RKO (cell line): ENCODE measurements around the gene SSNA1.
A peak's percentile ranks its signal among the peaks of the same experiment; 100 is the strongest.

ENCODE experiments used
- DNase-seq: peaks from one replicate; pipeline ENCODE4 v3.0.0-alpha.2; 2016; ENCODE audit warnings: low spot score

The SSNA1 gene

DNA sequence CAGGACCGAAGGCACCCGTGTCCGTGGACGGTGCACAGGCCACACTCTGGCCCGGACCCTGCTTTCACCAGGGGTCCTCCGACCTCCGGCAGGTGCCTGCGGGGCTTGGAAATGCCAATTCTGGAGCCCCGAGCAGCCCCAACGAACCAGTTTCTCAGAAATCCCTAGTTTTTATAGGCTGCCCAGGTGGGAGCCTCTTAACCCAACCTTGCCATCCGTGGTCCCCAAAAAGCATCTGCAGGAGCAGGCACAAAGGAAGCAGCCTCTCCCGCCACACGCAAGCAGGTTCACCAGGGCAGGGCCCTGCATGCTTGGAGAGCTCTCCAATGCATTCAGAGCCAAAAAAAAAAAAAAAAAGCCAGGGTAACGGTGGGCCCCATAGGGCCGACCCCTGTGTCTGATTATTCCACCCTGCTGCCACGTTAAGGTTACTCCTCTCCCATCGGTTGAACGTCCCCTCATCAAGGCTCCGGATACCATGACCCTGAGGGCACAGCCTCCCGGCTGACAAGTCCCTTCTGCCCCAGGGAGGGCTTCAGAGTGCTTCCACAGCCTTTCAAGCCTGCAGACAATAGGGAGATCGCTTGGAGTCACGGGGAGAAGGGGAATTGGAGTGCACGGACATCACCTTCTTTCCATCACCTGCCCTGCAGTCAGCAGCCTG, 12.9 kb downstream of the SSNA1 start:
- DNase-seq = peak; percentile 53

DNA sequence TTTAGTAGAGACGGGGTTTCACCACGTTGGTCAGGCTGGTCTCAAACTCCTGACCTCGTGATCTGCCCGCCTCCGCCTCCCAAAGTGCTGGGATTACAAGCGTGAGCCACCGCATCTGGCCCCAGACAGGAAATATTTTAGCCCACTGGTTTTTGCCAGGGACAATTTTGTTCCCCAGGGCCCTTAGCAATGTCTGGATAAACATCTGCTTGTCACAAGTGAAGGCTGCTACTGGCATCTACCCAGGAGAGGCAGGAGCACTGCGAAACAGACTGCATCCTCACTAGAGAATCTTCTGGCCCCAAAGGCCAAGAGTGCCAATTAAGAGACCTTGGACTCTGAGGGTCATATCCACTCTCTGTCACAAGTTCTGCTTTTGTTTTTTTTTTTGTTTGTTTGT, 14.5 kb downstream of the SSNA1 start:
- no peak for DNase-seq

DNA sequence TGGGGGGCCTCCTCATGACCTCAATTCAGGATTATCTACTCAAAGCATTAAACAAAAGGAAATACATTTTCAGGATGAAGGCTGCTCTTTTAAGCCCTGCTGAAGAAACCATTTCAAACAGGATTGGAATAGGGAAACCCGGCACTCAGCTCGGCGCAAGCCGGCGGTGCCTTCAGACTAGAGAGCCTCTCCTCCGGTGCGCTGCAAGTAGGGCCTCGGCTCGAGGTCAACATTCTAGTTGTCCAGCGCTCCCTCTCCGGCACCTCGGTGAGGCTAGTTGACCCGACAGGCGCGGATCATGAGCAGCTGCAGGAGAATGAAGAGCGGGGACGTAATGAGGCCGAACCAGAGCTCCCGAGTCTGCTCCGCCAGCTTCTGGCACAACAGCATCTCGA, 16.3 kb downstream of the SSNA1 start:
- DNase-seq = no peak

- peak; percentile 93 for DNase-seq
Observed at GRCh38 chr9:137205126-137206069, 16.9 kb downstream of the SSNA1 start, which contains the start of the genes NDOR1 and TMEM203. NDOR1 (plus strand) TSS chr9:137205700; CDS start chr9:137205778, 78 bp downstream. TMEM203 (minus strand) TSS chr9:137205648; CDS start chr9:137205414, 234 bp downstream.

GRCh38 chr9:137206602-137207001, 18.1 kb downstream of the SSNA1 start:
- DNase-seq = no peak

- no peak for DNase-seq
Observed at GRCh38 chr9:137211532-137211931, 23.1 kb downstream of the SSNA1 start.

GRCh38 chr9:137212520-137212919, 24.0 kb downstream of the SSNA1 start:
- DNase-seq = no peak

DNA sequence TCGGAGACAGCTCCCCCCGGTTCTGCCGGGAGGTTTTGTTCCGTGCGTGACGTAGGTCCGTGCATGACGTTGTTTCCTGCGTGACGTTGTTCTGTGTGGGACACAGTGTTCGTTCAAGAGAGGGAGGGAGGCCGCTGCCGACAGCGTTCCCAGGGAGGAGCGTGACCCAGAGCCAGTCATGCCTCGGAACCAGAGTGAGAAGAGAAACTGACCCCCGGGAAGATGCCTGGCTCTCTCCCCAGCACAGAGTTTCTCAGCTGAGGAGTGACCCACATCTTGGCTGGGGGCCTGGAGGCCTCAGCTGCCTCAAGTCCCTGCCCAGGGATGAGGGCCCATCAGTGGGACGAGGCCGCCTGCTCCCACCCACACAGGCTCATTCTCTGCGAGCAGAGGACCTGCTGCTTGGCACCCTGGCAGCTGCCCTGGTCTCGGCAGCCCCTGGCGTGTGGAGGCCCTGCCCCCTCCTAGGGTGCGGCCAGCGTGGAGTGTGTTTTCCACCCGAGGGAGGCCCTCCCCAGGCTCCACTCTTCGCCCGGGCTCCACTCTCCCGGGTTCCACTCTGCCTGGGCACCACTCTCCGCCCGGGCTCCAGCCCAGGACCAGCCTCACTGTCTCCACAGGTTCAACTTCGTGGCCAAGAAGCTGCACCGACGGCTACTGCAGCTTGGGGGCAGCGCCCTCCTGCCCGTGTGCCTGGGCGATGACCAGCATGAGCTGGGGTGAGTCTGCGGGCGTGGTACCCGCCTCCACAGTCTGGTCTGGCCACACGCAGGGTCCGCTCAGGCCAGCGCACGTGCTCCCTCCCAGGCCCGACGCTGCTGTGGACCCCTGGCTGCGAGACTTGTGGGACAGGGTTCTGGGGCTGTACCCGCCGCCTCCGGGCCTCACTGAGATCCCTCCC, 24.9 kb downstream of the SSNA1 start:
- peak; percentile 62 for DNase-seq

DNA sequence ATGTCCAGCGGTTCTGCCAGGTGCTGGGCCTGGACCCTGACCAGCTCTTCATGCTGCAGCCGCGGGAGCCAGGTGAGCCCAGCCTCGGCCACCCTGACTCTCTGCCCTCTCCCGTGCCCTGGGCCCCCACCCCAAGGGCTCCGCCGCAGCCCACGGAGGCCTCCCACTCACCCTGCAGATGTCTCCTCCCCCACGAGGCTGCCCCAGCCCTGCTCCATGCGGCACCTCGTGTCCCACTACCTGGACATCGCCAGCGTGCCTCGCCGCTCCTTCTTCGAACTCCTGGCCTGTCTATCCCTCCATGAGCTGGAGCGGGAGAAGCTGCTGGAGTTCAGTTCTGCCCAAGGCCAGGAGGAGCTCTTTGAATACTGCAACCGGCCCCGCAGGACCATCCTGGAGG, 26.1 kb downstream of the SSNA1 start:
- no peak for DNase-seq

GRCh38 chr9:137215196-137215986, 26.9 kb downstream of the SSNA1 start:
- no peak for DNase-seq

- DNase-seq = no peak
Observed at GRCh38 chr9:137216188-137216965, 27.9 kb downstream of the SSNA1 start.

GRCh38 chr9:137217276-137218211, 29.1 kb downstream of the SSNA1 start:
- DNase-seq = no peak

DNA sequence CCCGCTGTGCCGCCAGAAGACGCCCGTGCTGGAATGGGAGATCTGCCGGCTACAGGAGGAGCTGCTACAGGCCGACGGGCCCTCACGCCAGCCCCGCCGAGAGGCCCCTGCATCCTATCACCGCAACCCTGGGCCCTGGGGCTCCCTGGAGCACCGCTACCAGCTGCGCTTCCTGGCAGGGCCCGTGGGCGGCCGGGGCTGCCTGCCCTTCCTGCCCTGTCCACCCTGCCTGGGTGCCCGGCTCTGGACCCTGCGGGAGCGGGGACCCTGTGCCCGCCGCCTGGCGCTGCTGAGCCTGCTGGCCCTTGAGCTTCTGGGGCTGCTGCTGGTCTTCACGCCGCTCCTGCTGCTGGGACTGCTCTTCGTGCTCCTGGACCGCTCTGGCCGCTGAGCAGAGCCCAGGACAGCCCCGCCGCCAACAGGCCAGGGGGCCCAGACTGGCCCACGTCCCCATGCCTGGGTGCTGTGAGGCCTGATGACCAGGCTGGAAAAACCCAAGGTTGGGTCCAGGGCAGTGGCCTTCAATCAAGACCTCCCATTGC, 29.8 kb downstream of the SSNA1 start:
- DNase-seq = no peak

DNA sequence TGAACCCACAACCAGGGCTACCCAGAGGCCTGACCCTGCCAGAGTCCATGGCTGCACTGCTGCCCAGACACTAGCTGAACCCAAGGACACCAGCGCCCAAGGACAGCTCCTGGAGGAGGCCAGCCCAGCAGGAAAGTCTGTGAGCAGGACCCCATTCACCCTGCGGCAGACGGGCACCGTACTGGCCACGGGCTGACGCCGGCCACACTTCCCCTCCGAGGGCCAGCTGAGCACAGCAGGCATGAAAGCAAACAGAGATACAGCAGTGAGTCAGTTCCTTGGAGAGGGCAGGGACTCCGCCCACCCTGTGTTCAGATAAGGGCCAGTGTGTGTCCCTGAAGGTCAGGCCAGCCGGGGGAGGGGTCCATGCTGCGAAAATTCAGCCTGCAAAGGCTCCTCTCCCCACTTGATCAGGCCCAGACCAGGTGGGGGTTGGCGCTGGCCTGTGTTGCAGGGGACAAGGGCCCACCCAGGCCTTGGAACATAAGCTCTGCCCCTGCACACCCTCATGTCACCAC, 30.3 kb downstream of the SSNA1 start:
- peak; percentile 85 for DNase-seq

GRCh38 chr9:137219757-137220316, 31.4 kb downstream of the SSNA1 start:
- DNase-seq = no peak

DNA sequence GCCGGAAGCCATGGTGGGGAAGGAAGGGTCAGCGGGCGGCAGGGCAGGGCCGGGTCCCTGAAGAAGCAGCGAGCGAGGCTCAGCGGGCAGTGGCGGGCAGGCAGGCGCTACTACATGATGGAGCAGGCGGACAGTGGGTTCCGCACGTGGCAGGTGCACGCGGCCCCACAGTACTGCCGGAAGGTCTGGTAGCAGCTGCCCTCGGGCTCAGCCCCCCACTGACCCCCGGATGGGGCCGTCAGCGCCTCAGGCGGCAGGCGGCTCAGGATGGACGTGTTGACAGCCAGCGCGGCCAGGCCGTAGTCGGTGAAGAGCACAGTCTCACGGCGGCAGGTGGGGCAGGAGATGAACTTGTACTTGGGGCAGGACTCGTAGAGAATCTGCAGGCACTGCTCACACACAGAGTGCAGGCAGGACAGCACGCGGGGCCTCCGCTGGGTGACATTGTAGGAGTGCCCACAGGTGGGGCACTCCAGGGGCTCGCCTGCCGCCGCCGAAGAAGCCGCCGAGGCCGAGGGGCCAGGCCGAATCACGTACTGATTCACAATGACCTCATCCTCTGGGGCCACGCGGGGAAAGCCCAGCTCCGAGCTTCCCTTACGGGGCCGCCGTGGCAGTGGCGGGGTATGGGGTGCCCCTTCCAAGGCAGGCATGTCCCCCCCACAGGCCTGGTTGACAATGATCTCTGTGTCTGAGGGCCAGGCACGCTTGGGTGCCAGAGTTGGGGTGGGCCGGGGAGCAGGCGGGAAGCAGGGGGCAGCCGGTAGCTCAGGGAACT, 32.0 kb downstream of the SSNA1 start:
- peak; percentile 59 for DNase-seq

GRCh38 chr9:137221095-137221505, 32.6 kb downstream of the SSNA1 start:
- DNase-seq = no peak
